ENCODE results near the gene SSTR5.

Gene SSTR5

GRCh38 chr16:1060416-1061340, 11.9 kb upstream of the SSTR5 start:
- Histone ChIP-seq H3K9ac (no peak overlapping the region), H3K9me3 (ENCODE audit: control insufficient read depth, low read length) (no peaks in the 10 kb centered on the region), H3K36me3 (ENCODE audit: control insufficient read depth, insufficient read depth, low read length) (no peaks in the 10 kb centered on the region), H3K27me3 (ENCODE audit: control insufficient read depth, insufficient read depth, low read length) (peaks cover 3% of the 10 kb centered on the region), H3K4me1 (no peaks in the 10 kb centered on the region), H3K4me3 (ENCODE audit: low read depth, low read length) (no peak overlapping the region), H3K79me2 (no peaks in the 10 kb centered on the region), H3K4me2 (ENCODE audit: low read length) (no peak overlapping the region), H2AFZ (no peak overlapping the region), H3K27ac (no peak overlapping the region)
- no peak for TF ChIP-seq CTCF (IDR thresholded peaks at IDR 0.05)

- no peaks in the 10 kb centered on the region for H3K79me2 ChIP-seq
- H3K27me3 ChIP-seq (ENCODE audit: control insufficient read depth, insufficient read depth, low read length), result peaks cover 3% of the 10 kb centered on the region
- no peaks in the 10 kb centered on the region for H3K4me1 ChIP-seq
- no peak overlapping the region for H3K27ac ChIP-seq
- TF ChIP-seq CTCF (IDR thresholded peaks at IDR 0.05), result no peak
- H3K4me3 ChIP-seq (ENCODE audit: low read depth, low read length), result no peak overlapping the region
- H2AFZ ChIP-seq, result no peak overlapping the region
- H3K9me3 ChIP-seq (ENCODE audit: control insufficient read depth, low read length), result no peaks in the 10 kb centered on the region
- H3K36me3 ChIP-seq (ENCODE audit: control insufficient read depth, insufficient read depth, low read length), result no peaks in the 10 kb centered on the region
- H3K4me2 ChIP-seq (ENCODE audit: low read length), result no peak overlapping the region
- H3K9ac ChIP-seq, result no peak overlapping the region
Observed at GRCh38 chr16:1061769-1062505, 10.6 kb upstream of the SSTR5 start.

- Histone ChIP-seq H3K27me3 (ENCODE audit: control insufficient read depth, insufficient read depth, low read length) (peaks cover 3% of the 10 kb centered on the region), H3K9me3 (ENCODE audit: control insufficient read depth, low read length) (no peaks in the 10 kb centered on the region), H3K79me2 (no peaks in the 10 kb centered on the region), H2AFZ (no peak overlapping the region), H3K4me1 (no peaks in the 10 kb centered on the region), H3K4me2 (ENCODE audit: low read length) (no peak overlapping the region), H3K9ac (no peak overlapping the region), H3K4me3 (ENCODE audit: low read depth, low read length) (no peak overlapping the region), H3K36me3 (ENCODE audit: control insufficient read depth, insufficient read depth, low read length) (no peaks in the 10 kb centered on the region), H3K27ac (no peak overlapping the region)
- TF ChIP-seq CTCF (IDR thresholded peaks at IDR 0.05), result no peak
Observed at GRCh38 chr16:1062895-1063294, 9.7 kb upstream of the SSTR5 start.

- no peaks in the 10 kb centered on the region for H3K9me3 ChIP-seq (ENCODE audit: control insufficient read depth, low read length)
- no peak for TF ChIP-seq CTCF (IDR thresholded peaks at IDR 0.05)
- no peak overlapping the region for H3K4me2 ChIP-seq (ENCODE audit: low read length)
- no peaks in the 10 kb centered on the region for H3K79me2 ChIP-seq
- peaks cover 3% of the 10 kb centered on the region for H3K27me3 ChIP-seq (ENCODE audit: control insufficient read depth, insufficient read depth, low read length)
- H2AFZ ChIP-seq, result no peak overlapping the region
- H3K4me3 ChIP-seq (ENCODE audit: low read depth, low read length), result no peak overlapping the region
- no peaks in the 10 kb centered on the region for H3K4me1 ChIP-seq
- no peaks in the 10 kb centered on the region for H3K36me3 ChIP-seq (ENCODE audit: control insufficient read depth, insufficient read depth, low read length)
- H3K9ac ChIP-seq, result no peak overlapping the region
- H3K27ac ChIP-seq, result no peak overlapping the region
Observed at GRCh38 chr16:1063728-1064127, 8.8 kb upstream of the SSTR5 start.

Data from parathyroid adenoma (tissue), 2 donors.